Occipital lobe (tissue), 2 donors: ENCODE measurements around the gene HUNK. TPM values are rescaled to one million over a fixed set of nuclear protein-coding genes. Genes with fewer than 3 reads are reported as not detected.
A peak's percentile ranks its signal among the peaks of the same experiment; 100 is the strongest.
"Not testable (repeated sequence)": the region's sequence is repeated elsewhere in the genome, so short reads cannot be mapped to it uniquely, and the experiment has no call there.

ENCODE experiments used
- DNase-seq: peaks from one replicate; lab custom pipeline; 2025; lab: John Stamatoyannopoulos, UW
- total RNA-seq: library from RNA; depleted of rRNA; stranded (reverse); fragments of >200 nt; gene quantifications from one replicate; pipeline ENCODE4 v1.2.3, GENCODE V29; 2014

HUNK gene
- total RNA-seq, result 9.4 TPM

DNA sequence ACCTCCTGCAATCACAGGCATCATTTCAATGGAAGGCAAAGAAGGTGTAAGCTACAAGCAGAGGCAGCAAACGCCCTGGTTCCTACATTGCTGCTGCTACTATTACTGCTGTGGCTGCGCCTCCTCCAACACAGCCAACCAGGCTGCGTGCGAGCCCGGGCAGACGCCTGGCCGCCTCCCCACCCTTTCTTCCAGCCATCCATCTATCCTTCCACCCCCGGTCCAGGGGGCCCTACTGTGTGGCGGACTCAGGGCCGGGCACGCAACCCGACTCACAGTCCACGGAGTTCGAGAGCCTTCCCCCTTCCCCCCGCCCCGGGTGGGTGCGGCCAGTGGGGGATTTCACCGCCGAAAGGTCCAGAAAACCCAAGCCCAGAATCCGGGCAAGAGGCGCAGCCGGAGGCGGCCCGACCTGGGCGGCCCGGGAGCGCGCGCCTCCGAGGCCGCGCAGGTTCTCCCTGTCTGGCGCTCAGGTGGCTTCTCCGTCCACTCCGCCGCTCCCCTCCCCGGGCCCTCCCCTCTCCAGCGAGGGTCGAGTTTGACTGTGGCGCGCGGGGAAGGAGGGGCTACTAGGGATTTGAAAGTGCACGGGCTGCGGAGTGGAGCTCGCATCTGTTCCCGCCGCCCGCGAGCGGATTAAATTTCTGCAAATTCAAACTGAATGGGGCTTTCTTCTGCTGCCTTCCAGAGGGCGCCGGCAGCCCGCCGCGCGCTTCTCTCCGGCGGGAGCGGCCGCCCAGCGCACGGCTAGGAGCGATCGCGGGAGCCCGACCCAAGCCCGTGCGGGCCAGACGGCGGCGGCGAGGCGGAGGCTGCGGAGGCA, at the start of gene HUNK:
HUNK (plus strand) TSS at position 569 of the 823 bp plus-strand sequence. CDS start 655 bp downstream, outside the sequence.
- DNase-seq, result peak; percentile 45

DNA sequence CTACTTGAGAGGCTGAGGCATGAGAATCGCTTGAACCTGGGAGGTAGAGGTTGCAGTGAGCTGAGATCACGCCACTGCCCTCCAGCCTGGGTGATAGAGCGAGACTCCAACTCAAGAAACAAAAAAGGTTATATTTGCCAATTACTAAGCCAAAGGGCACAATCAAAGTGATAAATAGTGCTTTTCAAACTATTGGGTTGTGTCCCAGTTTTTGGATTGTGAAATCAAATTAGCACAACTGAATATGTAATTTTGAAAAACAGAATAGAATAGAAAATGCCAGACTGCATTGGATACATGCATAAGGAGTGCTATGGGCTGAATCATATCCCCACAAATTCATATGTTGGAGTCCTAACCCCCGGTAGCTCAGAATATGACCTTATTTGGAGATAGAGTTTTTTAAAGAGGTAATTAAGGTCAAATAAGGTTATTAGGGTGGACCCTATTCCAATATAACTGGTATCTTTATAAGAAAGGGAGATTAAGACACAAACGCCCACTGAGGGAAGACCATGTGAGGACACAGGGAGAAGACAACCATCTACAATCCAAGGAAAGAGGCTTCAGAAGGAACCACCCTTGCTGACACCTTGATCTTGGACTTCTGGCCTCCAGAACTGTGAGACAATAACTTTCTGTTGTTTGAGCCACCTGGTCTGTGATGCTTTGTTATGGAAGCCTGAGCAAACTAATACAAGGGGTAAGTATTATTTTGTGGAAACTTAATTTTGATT, 42.9 kb upstream of the HUNK start:
- DNase-seq, result no peak

- no peak for DNase-seq
Observed at GRCh38 chr21:31830701-31831100, 42.1 kb upstream of the HUNK start.

GRCh38 chr21:31837041-31837440, 35.8 kb upstream of the HUNK start:
- DNase-seq, result no peak

- DNase-seq, result no peak
Observed at GRCh38 chr21:31837618-31838390, 35.0 kb upstream of the HUNK start.

DNA sequence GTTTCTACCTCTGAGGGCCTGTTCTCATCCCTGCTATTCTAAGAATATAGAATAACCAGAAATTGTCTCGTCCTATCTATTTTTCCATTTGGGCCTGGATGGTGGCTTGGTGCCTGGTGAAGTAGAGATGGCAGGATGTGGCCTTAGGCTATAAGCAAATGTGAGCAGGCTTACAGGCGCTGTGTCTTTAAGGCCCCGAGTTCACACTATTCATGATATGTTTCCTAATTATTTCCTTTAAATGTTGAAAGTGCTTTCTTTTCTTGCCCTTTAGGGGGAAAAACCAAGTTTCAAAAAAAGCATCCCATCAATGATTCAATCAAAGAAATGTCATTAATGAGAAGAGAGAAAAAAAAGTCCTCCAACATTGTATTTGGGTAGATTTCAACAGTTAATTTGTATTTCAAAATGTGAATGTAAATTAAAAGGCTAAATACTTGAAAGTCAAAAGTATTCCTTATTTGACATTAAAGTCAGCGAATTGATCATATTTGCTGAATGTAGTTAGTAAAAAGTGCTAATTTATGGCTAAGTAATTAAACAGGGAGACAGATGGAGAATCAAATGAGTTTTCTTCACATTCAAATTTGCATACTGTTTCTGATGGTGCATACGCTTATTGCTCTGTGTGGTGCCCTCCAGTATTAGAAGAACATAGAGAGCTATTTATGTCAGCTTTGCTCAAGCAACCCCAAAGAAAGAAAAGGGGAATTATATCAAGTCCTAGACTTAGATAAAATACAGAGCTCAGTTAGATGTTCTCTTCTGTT, 34.0 kb upstream of the HUNK start:
- no peak for DNase-seq

DNA sequence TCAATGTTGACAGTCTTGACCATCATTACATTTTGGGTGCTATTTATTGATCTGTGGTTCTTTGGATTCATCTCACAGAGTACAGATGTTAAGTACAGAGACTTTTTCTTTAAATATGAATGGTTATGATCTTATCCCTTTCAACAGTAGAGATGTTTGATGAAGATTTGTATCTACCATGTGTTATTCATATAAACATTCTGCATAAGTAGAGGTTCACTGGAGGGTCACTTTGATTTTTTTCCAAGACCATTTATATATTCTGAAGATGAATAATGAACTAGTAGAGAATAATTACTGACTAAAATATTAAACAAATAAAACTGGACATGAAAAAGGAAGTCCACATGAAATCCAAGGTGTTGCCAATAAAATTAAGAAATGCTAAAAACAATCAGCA, 28.6 kb upstream of the HUNK start:
- DNase-seq, result no peak

- no peak for DNase-seq
Observed at GRCh38 chr21:31845151-31845729, 27.6 kb upstream of the HUNK start.

DNA sequence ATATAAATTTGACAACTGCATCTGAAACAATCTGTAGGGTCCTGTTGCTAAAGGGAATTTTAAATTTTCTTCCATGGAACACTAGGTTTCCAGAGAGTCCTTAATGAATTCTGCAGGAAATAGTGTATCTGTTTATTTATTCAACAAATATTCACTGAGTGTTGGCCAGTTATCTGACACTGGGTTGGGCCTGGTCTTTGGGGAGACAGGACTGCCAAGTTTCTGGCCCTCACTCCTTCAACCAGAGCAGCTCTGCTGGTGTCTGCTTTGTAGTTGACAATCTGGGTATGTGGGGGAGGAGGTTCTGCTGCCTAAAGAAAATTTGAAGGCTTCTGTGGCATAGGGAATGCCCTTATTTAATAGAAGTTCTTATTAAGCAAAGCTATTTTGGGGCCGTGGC, 26.1 kb upstream of the HUNK start:
- no peak for DNase-seq

DNA sequence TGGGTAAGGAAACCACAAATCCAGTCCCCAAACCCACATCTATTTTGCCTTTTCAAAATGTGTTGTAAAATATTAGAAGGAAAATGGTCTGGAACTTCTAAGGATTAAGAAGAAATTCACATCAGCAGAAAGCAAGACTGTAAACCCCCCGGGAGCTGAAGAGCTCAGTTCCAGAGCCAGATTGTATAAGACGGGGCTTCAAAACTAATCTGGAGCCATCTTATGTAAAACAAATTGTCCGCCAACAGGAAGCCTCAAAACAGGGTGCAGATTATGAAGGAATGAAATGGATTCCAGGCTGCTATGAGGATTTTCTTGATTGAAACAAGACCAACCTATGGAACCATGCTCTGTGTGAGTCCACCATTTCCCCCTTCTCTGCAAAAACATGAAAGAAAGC, 25.1 kb upstream of the HUNK start:
- no peak for DNase-seq

GRCh38 chr21:31848326-31848985, 24.4 kb upstream of the HUNK start:
- DNase-seq, result no peak

DNA sequence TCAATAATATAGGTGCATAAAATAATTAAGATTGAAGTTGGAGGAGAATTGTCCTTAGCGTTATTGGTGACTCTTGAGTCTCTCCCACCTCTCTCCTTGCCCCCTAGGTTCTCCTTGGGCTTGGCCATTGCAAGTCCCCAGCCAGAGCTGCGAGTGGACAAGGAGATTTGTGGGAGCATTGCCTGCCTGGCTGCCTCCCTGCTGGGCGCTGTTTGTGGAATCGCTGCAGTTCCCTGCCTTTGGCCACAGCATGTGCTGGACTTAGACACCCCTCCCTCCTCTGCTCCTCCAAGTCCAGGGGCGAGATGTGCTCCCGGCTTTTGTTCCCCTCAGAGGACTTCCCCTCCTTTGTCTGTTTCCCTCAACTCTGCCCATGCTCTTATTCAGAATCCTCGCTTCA, 21.9 kb upstream of the HUNK start:
- DNase-seq, result no peak

GRCh38 chr21:31855180-31855579, 17.6 kb upstream of the HUNK start:
- no peak for DNase-seq

DNA sequence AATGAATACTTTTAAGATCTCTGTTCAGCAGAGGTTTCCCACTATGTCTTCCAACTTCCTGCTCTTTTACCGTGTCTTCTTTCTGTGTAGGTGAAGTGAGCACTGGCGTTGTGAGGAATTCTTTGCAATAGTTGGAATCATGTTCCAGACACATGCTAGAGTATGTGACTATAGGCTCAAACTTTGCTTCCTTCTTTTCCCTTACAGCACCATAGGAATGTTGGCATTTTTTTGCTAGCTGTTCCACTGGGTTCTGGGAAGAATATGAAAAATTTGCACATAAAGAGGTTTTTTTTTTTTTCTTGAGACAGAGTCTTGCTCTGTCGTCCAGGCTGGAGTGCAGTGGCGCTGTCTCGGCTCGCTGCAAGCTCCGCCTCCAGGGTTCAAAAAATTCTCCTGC, 15.7 kb upstream of the HUNK start:
- no peak for DNase-seq

GRCh38 chr21:31857631-31858030, 15.2 kb upstream of the HUNK start:
- not testable (repeated sequence) for DNase-seq

DNA sequence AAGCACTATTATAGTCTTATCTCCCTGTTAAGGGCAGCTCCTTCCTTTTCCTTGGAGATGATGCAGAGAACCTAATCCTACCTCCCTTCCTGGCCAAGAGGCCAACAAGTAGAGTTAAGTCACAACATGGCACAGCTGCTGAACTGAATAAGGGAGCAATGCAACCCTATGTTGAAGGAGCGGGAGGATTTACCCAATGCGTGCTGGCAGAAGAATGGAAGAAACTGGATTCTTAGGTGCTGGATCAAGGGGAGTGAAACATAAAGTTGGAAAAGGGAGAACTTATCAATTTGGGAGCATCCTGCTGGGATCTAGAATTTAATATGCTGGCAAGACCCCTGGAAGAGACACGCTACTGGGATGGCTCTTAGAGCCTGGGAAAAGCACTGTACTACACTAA, 12.0 kb upstream of the HUNK start:
- DNase-seq, result no peak

- no peak for DNase-seq
Observed at GRCh38 chr21:31862078-31862477, 10.7 kb upstream of the HUNK start.

GRCh38 chr21:31865429-31865970, 7.3 kb upstream of the HUNK start:
- DNase-seq, result no peak

GRCh38 chr21:31866077-31866511, 6.7 kb upstream of the HUNK start:
- DNase-seq, result peak; percentile 72

GRCh38 chr21:31869750-31870149, 3.1 kb upstream of the HUNK start:
- DNase-seq, result no peak
